ENCODE data around the gene PNMT. TPM values are rescaled to one million over a fixed set of nuclear protein-coding genes. Genes with fewer than 3 reads are reported as not detected.

Gene PNMT
- total and polyA plus RNA-seq, 2 of the 8 experiments (the other 6 are each of a cell fraction or from before 2014, with no cell fraction given) = 5.6 to 10.9 TPM

DNA sequence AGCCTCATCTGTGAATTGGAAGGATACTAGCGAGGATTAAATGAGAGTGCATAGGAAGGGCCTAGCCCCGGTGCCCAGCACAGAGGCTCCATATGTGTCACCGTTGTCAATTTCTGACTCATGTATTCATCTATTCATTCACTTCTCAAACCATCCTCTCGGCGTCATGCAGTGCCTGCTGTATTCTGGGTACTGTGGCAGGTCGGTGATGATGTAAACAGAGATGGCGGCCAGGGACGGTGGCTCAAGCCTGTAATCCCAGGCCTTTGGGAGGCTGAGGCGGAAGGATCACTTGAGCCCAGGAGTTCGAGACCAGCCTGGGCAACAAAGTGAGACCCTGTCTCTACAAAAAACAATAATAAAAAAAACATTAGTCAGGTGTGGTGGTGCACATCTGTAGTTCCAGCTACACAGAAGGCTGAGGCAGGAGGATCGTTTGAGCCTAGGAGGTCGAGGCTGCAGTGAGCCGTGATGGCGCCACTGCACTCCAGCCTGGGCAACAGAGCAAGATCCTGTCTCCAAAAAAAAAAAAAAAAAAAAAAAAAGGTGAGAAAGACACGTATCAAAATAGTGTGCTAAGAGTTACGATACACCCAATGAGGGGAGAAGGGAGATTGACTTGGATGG lies 45.8 kb upstream of the PNMT start (continued):
- TF ChIP-seq, protein P1, sequence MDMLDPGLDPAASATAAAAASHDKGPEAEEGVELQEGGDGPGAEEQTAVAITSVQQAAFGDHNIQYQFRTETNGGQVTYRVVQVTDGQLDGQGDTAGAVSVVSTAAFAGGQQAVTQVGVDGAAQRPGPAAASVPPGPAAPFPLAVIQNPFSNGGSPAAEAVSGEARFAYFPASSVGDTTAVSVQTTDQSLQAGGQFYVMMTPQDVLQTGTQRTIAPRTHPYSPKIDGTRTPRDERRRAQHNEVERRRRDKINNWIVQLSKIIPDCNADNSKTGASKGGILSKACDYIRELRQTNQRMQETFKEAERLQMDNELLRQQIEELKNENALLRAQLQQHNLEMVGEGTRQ (IDR thresholded peaks at IDR 0.05; ENCODE audit: low read length) = no peak
- TF ChIP-seq EP300 (IDR thresholded peaks at IDR 0.05; ENCODE audit: borderline replicate concordance in 1 of 2, low read depth in 2 of 2, low read length in 2 of 2) (no peak), EGR1 (IDR thresholded peaks at IDR 0.05; ENCODE audit: borderline replicate concordance, low read depth, low read length) (no peak), SRF (IDR thresholded peaks at IDR 0.05; ENCODE audit: low read depth, low read length) (no peak), RFX5 (IDR thresholded peaks at IDR 0.05; ENCODE audit: borderline replicate concordance, low read depth, low read length) (no peak), GABPA (IDR thresholded peaks at IDR 0.05; ENCODE audit: borderline replicate concordance, insufficient read depth, low read length) (no peak)
